ENCODE measurements around the gene EMC9.

Gene EMC9

DNA sequence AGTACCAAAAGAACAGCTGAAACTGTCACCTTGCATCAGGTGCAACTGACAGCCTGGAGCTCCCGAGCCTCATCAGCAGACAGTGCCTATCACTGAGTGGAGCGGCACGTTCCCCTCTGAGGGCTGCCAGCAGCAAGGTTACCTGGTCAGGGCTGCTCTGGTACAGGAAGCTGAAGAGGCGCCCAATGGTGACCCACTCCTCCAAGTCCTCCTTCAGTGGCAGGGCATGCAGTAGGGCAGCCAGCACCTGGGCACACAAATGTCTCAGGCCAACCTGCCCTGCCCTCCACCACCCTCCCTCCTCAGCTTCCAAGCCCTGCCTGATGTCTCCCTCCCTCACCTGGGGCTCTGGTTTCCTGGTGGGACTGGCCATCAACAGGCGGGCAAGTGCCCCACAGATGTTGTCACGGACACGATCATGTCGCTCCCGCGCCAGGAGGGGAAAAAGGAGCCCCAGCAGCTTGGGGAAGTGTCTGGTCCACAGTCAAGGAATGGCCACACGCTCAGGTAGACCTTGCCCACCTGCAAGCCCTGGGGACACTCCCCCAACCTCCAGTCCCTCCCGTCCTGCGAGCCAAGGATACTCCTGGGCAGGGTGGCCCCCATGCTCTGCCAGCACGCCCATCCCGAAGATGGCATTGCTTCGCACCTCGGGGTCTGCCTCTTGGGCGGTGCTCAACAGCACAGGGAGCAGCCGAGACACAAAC is 40.1 kb upstream of the EMC9 start:
- H3K4me1 ChIP-seq (ENCODE audit: insufficient read depth, low read length) = no peaks in the 10 kb centered on the region
- no peaks in the 10 kb centered on the region for H3K9me3 ChIP-seq (ENCODE audit: control insufficient read depth, insufficient read depth, low read length)
- H3K9ac ChIP-seq (ENCODE audit: low read depth, low read length) = no peak overlapping the region
- H3K36me3 ChIP-seq (ENCODE audit: insufficient read depth, low read length) = peaks cover 16% of the 10 kb centered on the region

DNA sequence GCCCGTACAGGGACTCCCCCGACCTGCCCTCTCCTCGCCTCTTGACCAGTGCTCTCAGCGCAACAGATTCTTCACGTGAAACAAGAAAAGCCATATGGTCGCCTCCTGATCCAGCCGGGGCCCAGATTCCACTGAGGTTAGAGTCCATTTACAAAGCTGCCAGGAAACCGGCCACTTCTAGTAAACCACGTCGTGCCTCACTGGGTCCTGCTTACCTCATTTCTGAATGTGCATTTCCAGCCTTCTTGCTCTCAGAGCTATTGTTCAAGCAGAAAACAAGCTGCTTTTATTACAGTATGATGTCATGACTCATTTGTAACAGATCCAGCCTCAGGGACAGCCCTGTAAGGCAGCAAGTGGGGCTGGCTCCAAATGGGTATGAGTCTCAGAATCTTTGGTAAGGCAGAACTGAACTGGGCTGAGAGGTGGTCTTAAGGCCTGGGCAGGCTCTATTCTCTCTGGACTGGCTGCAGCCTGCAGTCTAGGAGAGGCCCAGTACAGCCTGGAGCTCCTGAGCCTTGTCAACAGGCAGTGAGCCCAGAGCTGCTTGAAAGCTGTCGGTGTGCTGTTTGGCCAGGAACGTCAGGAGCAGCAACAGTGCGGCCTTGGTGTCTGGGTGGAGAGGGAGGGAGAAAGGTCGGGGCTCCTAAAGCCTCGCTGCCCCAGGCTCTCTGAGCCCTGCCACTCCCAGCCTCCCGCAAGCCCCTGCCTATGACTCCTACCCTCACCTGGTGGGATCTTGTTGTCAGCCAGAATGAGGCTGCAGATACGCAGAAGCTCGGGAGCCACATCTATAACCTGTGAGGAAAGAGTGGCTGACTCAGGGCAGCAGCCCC is 38.8 kb upstream of the EMC9 start:
- no peaks in the 10 kb centered on the region for H3K4me1 ChIP-seq (ENCODE audit: insufficient read depth, low read length)
- no peak overlapping the region for H3K9ac ChIP-seq (ENCODE audit: low read depth, low read length)
- H3K9me3 ChIP-seq (ENCODE audit: control insufficient read depth, insufficient read depth, low read length) = no peaks in the 10 kb centered on the region
- H3K36me3 ChIP-seq (ENCODE audit: insufficient read depth, low read length) = peaks cover 12% of the 10 kb centered on the region

DNA sequence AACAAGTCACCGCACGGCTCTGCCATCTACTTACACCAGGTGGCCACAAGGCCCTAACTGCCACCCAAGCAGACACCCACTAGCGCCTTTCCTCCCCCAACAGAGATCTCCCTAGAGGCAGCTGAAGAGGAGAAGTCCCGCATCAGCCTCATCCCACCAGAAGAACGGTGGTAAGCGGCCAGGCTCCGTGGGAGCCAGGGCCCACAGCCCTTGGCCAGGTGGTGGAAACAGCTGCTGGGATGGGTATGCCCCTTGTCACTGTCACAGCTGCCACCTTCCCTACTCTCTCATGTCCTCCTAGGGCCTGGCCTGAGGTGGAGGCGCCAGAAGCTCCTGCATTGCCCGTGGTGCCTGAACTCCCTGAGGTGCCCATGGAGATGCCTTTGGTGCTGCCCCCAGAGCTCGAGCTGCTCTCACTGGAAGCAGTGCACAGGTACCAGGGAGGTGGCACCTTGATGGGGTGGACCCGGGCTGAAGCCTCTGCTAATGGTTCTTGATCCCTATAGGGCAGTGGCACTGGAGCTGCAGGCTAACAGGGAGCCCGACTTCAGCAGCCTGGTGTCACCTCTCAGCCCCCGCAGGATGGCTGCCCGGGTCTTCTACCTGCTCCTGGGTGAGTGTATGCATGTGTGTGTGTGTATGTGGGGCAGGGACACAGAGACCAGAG is 38.0 kb upstream of the EMC9 start:
- no peak overlapping the region for H3K9ac ChIP-seq (ENCODE audit: low read depth, low read length)
- H3K36me3 ChIP-seq (ENCODE audit: insufficient read depth, low read length) = peaks cover 11% of the 10 kb centered on the region
- no peaks in the 10 kb centered on the region for H3K9me3 ChIP-seq (ENCODE audit: control insufficient read depth, insufficient read depth, low read length)
- no peaks in the 10 kb centered on the region for H3K4me1 ChIP-seq (ENCODE audit: insufficient read depth, low read length)

DNA sequence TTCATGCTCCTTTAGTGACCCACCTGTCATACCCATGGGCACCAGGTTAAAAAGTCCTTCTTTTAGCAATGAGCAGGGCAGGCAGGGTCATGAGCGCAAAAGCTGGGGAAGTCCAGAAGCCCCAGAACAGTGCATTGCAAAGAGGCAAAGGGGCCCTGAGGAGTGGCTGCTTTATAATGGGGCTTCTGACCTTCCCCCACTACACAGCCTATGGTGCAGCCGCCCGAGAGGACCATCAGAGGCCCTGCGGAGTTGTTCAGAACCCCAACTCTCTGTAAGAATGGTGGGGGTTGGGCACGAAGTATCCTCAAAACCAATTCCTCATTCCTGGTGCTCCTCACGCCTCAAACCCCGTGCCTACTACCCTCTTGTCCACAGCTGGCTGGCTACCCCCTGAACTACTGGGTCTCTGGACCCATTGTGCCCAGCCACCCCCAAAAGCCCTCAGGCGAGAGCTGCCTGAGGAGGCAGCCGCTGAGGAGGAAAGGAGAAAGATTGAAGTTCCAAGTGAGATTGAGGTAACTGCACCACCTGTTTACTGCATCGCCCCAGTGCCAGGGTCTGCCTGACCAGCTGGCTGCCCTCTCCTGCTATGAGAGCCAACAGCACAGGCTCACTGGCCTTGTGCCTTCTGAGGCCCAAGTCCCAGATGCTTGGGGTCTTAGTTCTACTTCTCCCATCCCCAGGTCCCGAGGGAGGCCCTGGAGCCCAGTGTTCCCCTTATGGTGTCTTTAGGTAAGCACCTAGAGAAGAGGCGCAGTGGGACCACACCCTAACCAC is 37.2 kb upstream of the EMC9 start:
- H3K4me1 ChIP-seq (ENCODE audit: insufficient read depth, low read length) = no peaks in the 10 kb centered on the region
- no peak overlapping the region for H3K9ac ChIP-seq (ENCODE audit: low read depth, low read length)
- no peaks in the 10 kb centered on the region for H3K9me3 ChIP-seq (ENCODE audit: control insufficient read depth, insufficient read depth, low read length)
- H3K36me3 ChIP-seq (ENCODE audit: insufficient read depth, low read length) = peaks cover 9% of the 10 kb centered on the region

DNA sequence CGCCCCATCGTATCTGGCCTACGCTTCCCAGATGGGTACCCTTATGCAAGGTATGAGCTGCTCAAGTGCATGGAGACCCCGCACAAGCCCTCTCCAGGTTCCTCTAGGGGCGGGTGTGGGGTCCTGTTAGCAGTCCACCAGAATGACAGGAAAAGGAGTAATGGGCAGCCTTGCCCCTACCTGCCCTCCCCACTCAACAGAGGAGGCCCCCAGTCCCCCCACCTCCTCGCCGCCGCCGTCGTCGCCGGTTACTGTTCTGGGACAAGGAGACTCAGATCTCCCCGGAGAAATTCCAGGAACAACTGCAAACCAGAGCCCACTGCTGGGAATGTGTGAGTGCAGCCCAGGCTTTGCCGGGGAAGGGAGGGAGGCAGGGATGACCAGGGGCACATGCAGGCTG is 36.5 kb upstream of the EMC9 start:
- Histone ChIP-seq H3K9me3 (ENCODE audit: control insufficient read depth, insufficient read depth, low read length) (no peaks in the 10 kb centered on the region), H3K36me3 (ENCODE audit: insufficient read depth, low read length) (peaks cover 9% of the 10 kb centered on the region), H3K9ac (ENCODE audit: low read depth, low read length) (no peak overlapping the region), H3K4me1 (ENCODE audit: insufficient read depth, low read length) (no peaks in the 10 kb centered on the region)

DNA sequence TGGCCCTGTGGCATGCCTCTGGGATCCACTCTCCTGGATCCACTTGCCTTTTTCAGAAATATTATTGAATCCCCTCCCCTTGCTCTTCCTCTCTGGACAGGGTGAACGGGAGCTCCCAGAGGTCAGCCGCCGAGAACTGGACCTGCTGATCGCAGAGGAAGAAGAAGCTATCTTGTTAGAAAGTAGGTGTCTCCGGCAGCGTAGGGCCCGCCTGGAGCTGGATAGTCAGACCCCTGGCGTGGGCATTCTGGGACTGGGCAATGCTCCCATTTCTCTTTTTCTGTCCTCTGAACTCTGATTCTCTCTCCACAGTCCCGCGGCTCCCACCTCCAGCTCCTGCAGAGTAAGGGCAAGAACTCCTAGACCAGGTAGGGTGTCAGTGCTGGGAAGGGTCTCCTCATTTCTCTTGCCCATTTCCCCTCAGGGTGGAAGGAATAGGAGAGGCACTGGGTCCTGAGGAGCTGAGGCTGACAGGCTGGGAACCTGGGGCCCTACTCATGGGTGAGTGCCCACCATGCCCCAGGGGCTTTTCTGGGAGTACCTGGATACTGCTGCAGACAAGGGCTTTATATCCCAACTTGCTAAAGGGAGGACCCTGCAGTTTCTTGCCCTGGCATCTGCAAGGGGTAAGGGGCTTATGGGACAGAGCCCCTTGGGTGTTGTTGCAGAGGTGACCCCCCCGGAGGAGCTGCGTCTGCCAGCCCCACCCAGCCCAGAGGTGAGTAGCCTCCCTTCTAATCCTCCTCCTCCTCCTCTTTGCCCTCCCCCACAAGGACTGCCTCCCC is 35.8 kb upstream of the EMC9 start:
- Histone ChIP-seq H3K36me3 (ENCODE audit: insufficient read depth, low read length) (peaks cover 9% of the 10 kb centered on the region), H3K9me3 (ENCODE audit: control insufficient read depth, insufficient read depth, low read length) (no peaks in the 10 kb centered on the region), H3K4me1 (ENCODE audit: insufficient read depth, low read length) (no peaks in the 10 kb centered on the region), H3K9ac (ENCODE audit: low read depth, low read length) (no peak overlapping the region)

DNA sequence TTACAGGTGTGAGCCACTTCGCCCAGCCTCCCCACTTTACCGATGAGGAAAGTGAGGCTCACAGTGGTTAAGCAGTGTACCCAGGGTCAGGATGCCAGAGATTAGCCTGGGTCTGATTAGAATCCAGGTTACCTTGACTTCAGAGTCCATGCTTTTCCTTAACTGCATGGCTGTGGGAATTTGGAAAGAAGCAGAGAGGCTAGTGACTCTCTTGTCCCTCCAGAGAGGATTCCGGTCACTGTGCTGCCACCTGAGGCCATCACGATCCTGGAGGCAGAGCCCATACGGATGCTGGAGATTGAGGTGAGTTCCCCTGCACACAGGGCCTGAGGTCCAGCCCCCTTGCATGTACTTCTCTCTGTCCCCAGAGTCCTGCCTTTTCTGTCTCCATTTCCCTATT is 35.2 kb upstream of the EMC9 start:
- H3K36me3 ChIP-seq (ENCODE audit: insufficient read depth, low read length) = peaks cover 9% of the 10 kb centered on the region
- H3K9ac ChIP-seq (ENCODE audit: low read depth, low read length) = no peak overlapping the region
- no peaks in the 10 kb centered on the region for H3K9me3 ChIP-seq (ENCODE audit: control insufficient read depth, insufficient read depth, low read length)

DNA sequence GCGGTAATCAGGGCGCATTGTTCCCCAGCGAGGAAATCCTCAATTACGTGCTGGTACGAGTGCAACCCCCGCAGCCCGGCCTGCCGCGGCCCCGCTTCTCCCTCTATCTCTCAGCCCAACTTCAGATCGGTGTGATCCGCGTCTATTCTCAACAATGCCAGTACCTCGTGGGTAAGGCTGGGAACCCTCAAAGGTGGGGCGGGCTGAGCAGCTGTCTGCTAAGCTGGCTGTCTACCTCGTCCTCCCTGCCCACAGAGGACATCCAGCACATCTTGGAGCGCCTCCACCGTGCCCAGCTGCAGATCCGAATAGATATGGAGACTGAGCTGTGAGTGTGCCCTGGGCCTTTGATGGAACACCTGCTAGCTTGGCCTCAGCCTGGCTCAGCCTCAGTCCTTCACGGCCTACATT is 31.5 kb upstream of the EMC9 start:
- no peaks in the 10 kb centered on the region for H3K4me1 ChIP-seq (ENCODE audit: insufficient read depth, low read length)
- no peaks in the 10 kb centered on the region for H3K36me3 ChIP-seq (ENCODE audit: insufficient read depth, low read length)
- H3K9me3 ChIP-seq (ENCODE audit: control insufficient read depth, insufficient read depth, low read length) = no peaks in the 10 kb centered on the region
- peak overlapping the region; percentile 69; the same call in 1 of the 2 replicates for H3K9ac ChIP-seq (ENCODE audit: low read depth, low read length)

More for the DNA sequence above, 35.2 kb upstream of the EMC9 start:
- no peaks in the 10 kb centered on the region for H3K4me1 ChIP-seq (ENCODE audit: insufficient read depth, low read length)

DNA sequence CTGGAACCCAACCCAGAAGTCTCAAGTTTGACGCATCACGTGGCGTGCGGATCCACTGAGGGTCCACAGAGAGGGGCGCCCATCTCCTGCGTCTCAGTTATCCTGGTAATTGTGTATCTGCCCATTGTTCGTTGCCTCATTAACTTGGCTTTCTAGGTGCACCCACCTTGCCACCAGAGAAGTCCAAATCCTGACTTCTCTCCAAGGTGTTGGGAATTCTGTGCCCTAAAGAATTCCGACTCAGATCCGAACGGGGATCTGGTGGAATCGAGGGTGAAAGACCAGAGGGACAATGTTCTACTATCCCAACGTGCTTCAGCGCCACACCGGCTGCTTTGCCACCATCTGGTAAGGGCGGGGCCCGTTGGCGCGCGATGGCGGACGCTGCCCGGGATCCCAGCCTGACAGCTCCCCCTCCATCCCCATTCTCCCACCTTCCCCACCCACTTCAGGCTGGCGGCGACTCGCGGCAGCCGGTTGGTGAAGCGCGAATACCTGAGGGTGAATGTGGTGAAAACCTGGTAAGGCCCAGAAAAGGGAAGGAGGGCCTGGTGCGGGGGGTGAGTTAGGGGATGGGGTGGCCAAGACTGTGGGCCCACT is 31.0 kb upstream of the EMC9 start:
- Histone ChIP-seq H3K9ac (ENCODE audit: low read depth, low read length) (peak overlapping the region; percentile 69), H3K4me1 (ENCODE audit: insufficient read depth, low read length) (no peaks in the 10 kb centered on the region), H3K9me3 (ENCODE audit: control insufficient read depth, insufficient read depth, low read length) (no peaks in the 10 kb centered on the region), H3K36me3 (ENCODE audit: insufficient read depth, low read length) (no peaks in the 10 kb centered on the region)

DNA sequence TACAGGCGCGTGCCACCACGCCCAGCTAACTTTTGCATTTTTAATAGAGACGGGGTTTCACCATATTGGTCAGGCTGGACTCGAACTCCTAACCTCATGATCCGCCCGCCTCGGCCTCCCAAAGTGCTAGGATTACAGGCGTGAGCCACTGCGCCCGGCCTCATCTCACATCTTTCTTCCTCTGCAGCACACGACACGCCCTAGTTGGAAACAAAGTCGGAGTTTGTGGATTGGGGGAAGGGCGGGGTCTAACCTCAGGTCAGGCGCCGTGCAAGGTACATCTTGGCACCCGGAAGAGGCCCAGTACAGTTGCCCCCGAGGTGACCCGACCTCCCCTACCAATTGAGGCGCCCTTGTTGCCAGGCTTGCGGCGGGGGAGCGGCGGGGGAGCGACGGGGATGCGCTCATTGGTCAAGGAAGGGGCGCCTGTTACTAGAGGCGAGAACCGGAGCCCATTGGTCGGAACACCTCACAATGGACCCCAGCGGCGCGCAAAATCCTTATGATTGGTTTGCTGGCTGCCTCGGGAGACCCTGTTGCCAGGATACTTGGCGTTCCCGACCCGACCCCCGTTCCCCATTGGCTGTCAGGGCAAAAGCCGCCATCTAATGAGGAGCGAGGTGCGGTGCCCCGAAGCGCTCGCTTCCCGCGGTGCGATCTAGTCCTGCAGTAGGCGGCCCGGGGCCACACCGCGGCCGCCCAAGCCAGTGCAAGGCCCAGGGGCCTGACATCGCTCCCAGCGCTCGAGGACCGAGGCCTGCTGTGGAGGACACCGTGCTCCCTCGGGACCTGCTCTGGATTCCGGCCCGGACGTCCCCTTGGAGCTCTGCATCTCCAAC is 30.2 kb upstream of the EMC9 start, which contains the start of gene REC8:
REC8 (plus strand) TSS at position 659 of the 839 bp plus-strand sequence. CDS start 473 bp downstream, outside the sequence.
- H3K36me3 ChIP-seq (ENCODE audit: insufficient read depth, low read length) = no peaks in the 10 kb centered on the region
- peak within 1 kb of the TSS; percentile 69 for H3K9ac ChIP-seq (ENCODE audit: low read depth, low read length)
- no peaks in the 10 kb centered on the region for H3K4me1 ChIP-seq (ENCODE audit: insufficient read depth, low read length)
- H3K9me3 ChIP-seq (ENCODE audit: control insufficient read depth, insufficient read depth, low read length) = no peaks in the 10 kb centered on the region

DNA sequence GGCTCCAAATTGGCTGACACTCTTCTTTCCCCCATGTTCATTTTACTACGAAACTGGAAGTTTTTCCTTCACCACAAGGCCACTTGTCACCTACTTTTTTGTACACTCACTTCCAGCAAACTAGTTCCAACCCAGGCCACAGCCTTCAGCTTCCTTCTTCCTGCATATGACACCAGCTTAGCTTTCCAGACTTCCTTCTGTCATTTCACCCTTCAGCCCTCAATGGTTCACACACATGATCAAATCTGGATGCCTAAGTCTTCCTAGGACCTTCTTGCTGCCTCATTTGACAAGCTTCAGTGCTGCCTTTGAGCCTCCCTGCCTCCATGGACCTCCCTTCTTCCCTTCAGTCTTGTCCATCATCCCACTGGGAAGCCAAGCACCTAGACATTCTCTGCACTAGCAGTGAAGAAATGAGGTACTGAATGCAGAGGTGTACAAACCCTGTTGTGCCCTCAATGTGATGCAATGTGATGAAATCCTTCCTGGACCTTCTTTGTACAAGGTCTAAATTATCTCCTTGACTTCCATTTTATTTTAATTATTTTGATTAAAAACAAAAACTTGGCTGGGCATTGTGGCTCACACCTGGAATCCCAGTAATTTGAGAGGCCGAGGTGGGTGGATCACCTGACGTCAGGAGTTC is 26.2 kb upstream of the EMC9 start:
- no peaks in the 10 kb centered on the region; the same call in none of the 2 replicates for H3K36me3 ChIP-seq (ENCODE audit: insufficient read depth, low read length)
- H3K9ac ChIP-seq (ENCODE audit: low read depth, low read length) = no peak overlapping the region
- no peaks in the 10 kb centered on the region for H3K4me1 ChIP-seq (ENCODE audit: insufficient read depth, low read length)
- no peaks in the 10 kb centered on the region for H3K9me3 ChIP-seq (ENCODE audit: control insufficient read depth, insufficient read depth, low read length)

DNA sequence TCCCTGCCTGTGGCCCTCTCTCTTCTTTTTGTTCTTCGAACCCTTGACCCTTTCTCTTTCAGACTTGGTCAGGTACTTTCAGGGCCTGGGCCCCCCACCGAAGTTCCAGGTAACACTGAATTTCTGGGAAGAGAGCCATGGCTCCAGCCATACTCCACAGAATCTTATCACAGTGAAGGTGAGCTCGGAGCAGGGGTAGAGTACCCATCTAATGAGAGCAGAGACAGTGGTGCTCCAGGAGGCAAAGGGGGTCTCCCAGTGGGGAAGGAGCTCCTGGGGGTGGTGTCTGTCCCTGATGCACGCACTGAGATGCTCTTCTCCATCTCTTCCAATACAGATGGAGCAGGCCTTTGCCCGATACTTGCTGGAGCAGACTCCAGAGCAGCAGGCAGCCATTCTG is 24.4 kb upstream of the EMC9 start:
- H3K36me3 ChIP-seq (ENCODE audit: insufficient read depth, low read length) = no peaks in the 10 kb centered on the region; the same call in none of the 2 replicates
- no peaks in the 10 kb centered on the region for H3K9me3 ChIP-seq (ENCODE audit: control insufficient read depth, insufficient read depth, low read length)
- H3K9ac ChIP-seq (ENCODE audit: low read depth, low read length) = no peak overlapping the region
- H3K4me1 ChIP-seq (ENCODE audit: insufficient read depth, low read length) = peaks cover 5% of the 10 kb centered on the region; the same call in 1 of the 2 replicates
